Measurements from ENCODE around the gene RCCD1. TPM values are rescaled to one million over a fixed set of nuclear protein-coding genes. Genes with fewer than 3 reads are reported as not detected.

The RCCD1 gene
- total and polyA plus RNA-seq, 2 donors (not counting 3 experiments of a cell fraction or from before 2014, with no cell fraction given) = 8.8 to 15.3 TPM

DNA sequence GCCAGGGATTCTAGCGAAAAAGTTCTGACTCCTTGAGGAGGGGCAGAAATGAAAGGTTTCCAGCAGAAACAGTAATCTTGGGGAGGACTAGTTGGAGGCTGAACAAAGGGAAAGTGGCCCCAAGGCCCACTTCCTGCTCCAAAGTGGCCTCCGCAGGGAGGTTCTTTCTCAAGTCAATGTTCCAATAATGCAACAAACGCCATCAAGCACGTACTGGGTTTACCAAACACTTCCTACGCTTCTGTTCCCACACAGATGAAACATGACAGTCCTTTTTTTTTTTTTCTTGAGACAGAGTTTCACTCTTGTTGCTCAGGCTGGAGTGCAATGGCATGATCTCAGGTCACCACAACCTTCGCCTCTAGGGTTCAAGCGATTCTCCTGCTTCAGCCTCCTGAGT is 9.6 kb upstream of the RCCD1 start:
- no peak overlapping the region for H3K4me2 ChIP-seq (ENCODE audit: insufficient read depth, low read length)
- no peak overlapping the region for H3K27ac ChIP-seq (ENCODE audit: insufficient read depth, low read depth, low read length)
- no peaks in the 10 kb centered on the region for H4K20me1 ChIP-seq (replicated peaks; ENCODE audit: control insufficient read depth, extremely low read depth, insufficient read depth, low read length)
- H3K9ac ChIP-seq (replicated peaks; ENCODE audit: extremely low read depth, insufficient read depth, low read length) = no peak overlapping the region
- BruUV-seq (replicated peaks) = no TSS peak
- peaks cover 10% of the 10 kb centered on the region for H3K4me1 ChIP-seq (ENCODE audit: control insufficient read depth, extremely low read depth, insufficient read depth, low read length)
- CTCF ChIA-PET = interaction anchor here (1.2 kb wide), 1 partner anchor 12 kb away, joined by 5 read pairs; no protein-coding TSS in a partner anchor
- no peaks in the 10 kb centered on the region for H3K9me3 ChIP-seq (replicated peaks; ENCODE audit: control insufficient read depth, insufficient read depth, low read length)
- TF ChIP-seq EZH2 (IDR thresholded peaks at IDR 0.05; ENCODE audit: borderline replicate concordance, low read depth, low read length, severe bottlenecking) (no peak), MAX (IDR thresholded peaks at IDR 0.05; ENCODE audit: insufficient read depth, insufficient read length) (no peak), MYC (IDR thresholded peaks at IDR 0.05; ENCODE audit: low read depth, low read length) (no peak), JUN (IDR thresholded peaks at IDR 0.05; ENCODE audit: borderline replicate concordance, insufficient read depth, insufficient read length, low read depth) (no peak), POLR2A (IDR thresholded peaks at IDR 0.05; ENCODE audit: low read depth, low read length) (no peak), POLR2AphosphoS5 (IDR thresholded peaks at IDR 0.05; ENCODE audit: insufficient read depth, low read depth, low read length) (no peak), CTCF (IDR thresholded peaks at IDR 0.05; ENCODE audit: extremely low read depth in 1 of 2, insufficient read depth in 1 of 2, low read depth in 1 of 2, low read length in 2 of 2) (no peak), GATA2 (IDR thresholded peaks at IDR 0.05; ENCODE audit: insufficient read depth, insufficient read length, low read depth, low read length) (no peak)
- H2AFZ ChIP-seq (ENCODE audit: low read depth, low read length) = no peak overlapping the region
- DNase-seq (ENCODE audit: low read depth, low spot score) = no peak
- POLR2A ChIA-PET = no interaction called here
- no peak for FAIRE-seq
- H3K9me1 ChIP-seq (replicated peaks; ENCODE audit: control insufficient read depth, extremely low read depth, insufficient read depth, low read length) = no peaks in the 10 kb centered on the region
- no peaks in the 10 kb centered on the region for H3K27me3 ChIP-seq (ENCODE audit: control insufficient read depth in 2 of 2, insufficient read depth in 2 of 2, low read length in 2 of 2)
- H3K79me2 ChIP-seq (ENCODE audit: control insufficient read depth, insufficient read depth, low read length) = no peaks in the 10 kb centered on the region
- intact Hi-C loops (cut with micrococcal nuclease) (no loop called here), dilution Hi-C loops (cut with MboI; ENCODE audit: extremely low pct_ligation_motif_present, low sequenced_read_pairs) (no loop called here)
- H3K4me3 ChIP-seq (replicated peaks in 1 of 3; ENCODE audit: insufficient read depth in 1 of 3, low read depth in 1 of 3, low read length in 3 of 3) = no peak overlapping the region
- H3K36me3 ChIP-seq (ENCODE audit: control insufficient read depth in 2 of 2, extremely low read depth in 1 of 2, insufficient read depth in 2 of 2, low read length in 2 of 2) = peaks cover 21 to 64% of the 10 kb centered on the region in 2 experiments
